ENCODE results near the gene MAPK6. TPM values are rescaled to one million over a fixed set of nuclear protein-coding genes. Genes with fewer than 3 reads are reported as not detected.
A peak's percentile ranks its signal among the peaks of the same experiment; 100 is the strongest.

MAPK6 gene
- polyA plus RNA-seq, 3 donors, result 8.6 to 11.0 (median 10.2) TPM

DNA sequence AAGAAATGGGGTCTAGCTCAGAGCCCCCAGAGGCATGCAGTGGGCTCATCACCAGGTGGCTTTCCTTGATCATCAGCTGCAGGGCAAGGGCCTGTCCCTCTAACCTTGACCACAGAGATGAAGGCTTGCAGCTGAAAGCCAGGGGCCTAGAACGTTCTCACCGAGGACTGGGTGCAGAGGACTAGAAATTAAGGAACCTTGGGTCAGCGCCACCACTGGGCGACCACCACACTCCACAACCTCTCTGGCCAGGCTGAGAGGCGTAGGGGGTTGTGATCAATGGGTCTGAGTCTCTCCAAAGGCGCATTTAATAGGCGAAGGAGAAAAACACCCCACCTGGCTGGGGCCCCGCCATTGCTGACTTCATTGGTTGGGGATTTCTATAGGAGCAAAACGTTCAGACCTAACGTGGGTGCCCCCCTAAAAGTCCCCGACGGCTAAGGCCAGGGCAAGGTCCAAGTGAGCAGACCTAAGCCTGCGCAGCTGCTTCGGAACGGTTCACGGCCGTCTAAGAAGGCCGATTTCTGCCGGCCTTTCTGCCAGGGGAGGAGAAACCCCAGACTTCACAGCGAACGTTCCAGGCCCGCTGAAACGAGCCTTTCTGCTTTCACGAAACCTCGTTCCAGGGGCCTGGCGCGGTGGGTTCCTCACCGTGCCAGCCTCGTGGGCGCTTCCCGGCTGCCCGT lies 92.6 kb downstream of the MAPK6 start:
- H3K36me3 Mint-ChIP-seq, result no peaks in the 10 kb centered on the region
- H3K27ac Mint-ChIP-seq, result no peak overlapping the region
- H3K4me3 ChIP-seq (replicated peaks in 1 of 3; ENCODE audit: low read depth in 2 of 3, low read length in 3 of 3), result peak overlapping the region in 1 of 3 experiments; percentile 72
- H3K27me3 Mint-ChIP-seq (ENCODE audit: low read depth in 3 of 3), result peaks cover 14 to 26% (median 22%) of the 10 kb centered on the region in 3 donors
- H3K9me3 Mint-ChIP-seq, result peaks cover 0 to 4% (median 0%) of the 10 kb centered on the region in 7 donors
- peak overlapping the region; percentile 87 for H3K4me2 ChIP-seq (replicated peaks; ENCODE audit: extremely low read depth, low read length, poor library complexity, severe bottlenecking)
- H4K20me1 ChIP-seq (ENCODE audit: insufficient read depth, low read length), result no peaks in the 10 kb centered on the region
- no peak for DNase-seq
- H3K9ac ChIP-seq (ENCODE audit: insufficient read depth, low read length, poor library complexity, severe bottlenecking), result peak overlapping the region; percentile 58
- H3K27ac ChIP-seq (ENCODE audit: low read depth in 1 of 2, low read length in 2 of 2), result no peak overlapping the region
- TF ChIP-seq CTCF (IDR thresholded peaks at IDR 0.05), result no peak
- H3K4me3 Mint-ChIP-seq, result peak overlapping the region; percentile 72 to 93
- intact Hi-C loops (cut with micrococcal nuclease), result no loop called here
- H3K36me3 ChIP-seq (replicated peaks in 1 of 2; ENCODE audit: control insufficient read depth in 1 of 2, insufficient read depth in 2 of 2, low read length in 2 of 2), result no peaks in the 10 kb centered on the region
- H3K9me3 ChIP-seq (replicated peaks in 1 of 2; ENCODE audit: control insufficient read depth in 1 of 2, insufficient read depth in 1 of 2, low read length in 2 of 2), result no peaks in the 10 kb centered on the region
- 44% methylated on average over 24 of the region's 32 CpGs for WGBS (ENCODE audit: insufficient coverage)
- H3K79me2 ChIP-seq (ENCODE audit: insufficient read depth, low read length), result no peaks in the 10 kb centered on the region
- peaks cover 25% of the 10 kb centered on the region for H3K4me1 Mint-ChIP-seq
- H3K27me3 ChIP-seq (ENCODE audit: control insufficient read depth in 2 of 2, insufficient read depth in 2 of 2, low read length in 2 of 2), result peaks cover 0 to 14% of the 10 kb centered on the region in 2 donors
- peaks cover 7 to 20% of the 10 kb centered on the region in 2 donors for H3K4me1 ChIP-seq (ENCODE audit: control insufficient read depth in 1 of 2, insufficient read depth in 2 of 2, low read length in 2 of 2)
- H2AFZ ChIP-seq (ENCODE audit: insufficient read depth, low read depth, low read length, poor library complexity, severe bottlenecking), result peak overlapping the region; percentile 93

DNA sequence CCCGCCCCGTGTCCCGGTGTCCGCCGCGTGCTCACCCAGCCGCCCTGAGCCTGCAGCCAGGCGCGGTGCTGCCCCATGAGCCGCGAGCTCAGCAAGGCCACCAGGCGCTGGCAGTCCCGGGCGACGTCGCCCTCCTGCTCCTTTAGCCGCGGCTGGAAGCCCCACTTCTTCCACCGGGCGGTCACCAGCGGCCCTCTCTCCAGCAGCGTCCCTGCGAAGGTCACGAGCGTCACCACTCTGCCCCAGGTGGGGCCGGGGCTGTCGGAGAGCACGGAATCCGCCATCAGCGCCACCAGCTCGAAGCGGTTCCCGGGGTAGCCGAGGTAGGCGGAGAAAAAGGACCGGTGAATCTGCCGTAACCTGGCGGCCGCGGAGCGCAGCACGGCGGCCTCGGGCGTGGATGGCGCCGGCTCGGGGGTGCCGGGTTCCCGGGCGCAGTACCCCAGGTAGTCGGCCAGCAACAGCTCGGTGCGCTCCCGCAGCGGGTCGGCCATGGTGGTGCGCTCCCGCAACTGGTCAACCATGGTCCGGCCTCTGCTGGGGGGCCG lies 93.3 kb downstream of the MAPK6 start:
- H3K27me3 ChIP-seq (ENCODE audit: control insufficient read depth in 2 of 2, insufficient read depth in 2 of 2, low read length in 2 of 2), result peaks cover 0 to 14% of the 10 kb centered on the region in 2 donors
- Mint-ChIP-seq H3K27ac (peak overlapping the region in 1 of 7 donors; percentile 8), H3K9me3 (peaks cover 0 to 4% (median 0%) of the 10 kb centered on the region in 7 donors), H3K4me1 (peaks cover 25% of the 10 kb centered on the region), H3K36me3 (no peaks in the 10 kb centered on the region), H3K27me3 (ENCODE audit: low read depth in 3 of 3) (peaks cover 14 to 26% (median 22%) of the 10 kb centered on the region in 3 donors), H3K4me3 (peak overlapping the region; percentile 72 to 93)
- no peak overlapping the region for H3K27ac ChIP-seq (ENCODE audit: low read depth in 1 of 2, low read length in 2 of 2)
- peak overlapping the region; percentile 93 for H2AFZ ChIP-seq (ENCODE audit: insufficient read depth, low read depth, low read length, poor library complexity, severe bottlenecking)
- no peaks in the 10 kb centered on the region for H4K20me1 ChIP-seq (ENCODE audit: insufficient read depth, low read length)
- peaks cover 7 to 20% of the 10 kb centered on the region in 2 donors for H3K4me1 ChIP-seq (ENCODE audit: control insufficient read depth in 1 of 2, insufficient read depth in 2 of 2, low read length in 2 of 2)
- WGBS (ENCODE audit: insufficient coverage), result 3% methylated on average over 61 of the region's 61 CpGs
- intact Hi-C loops (cut with micrococcal nuclease), result no loop called here
- peak overlapping the region; percentile 87 for H3K4me2 ChIP-seq (replicated peaks; ENCODE audit: extremely low read depth, low read length, poor library complexity, severe bottlenecking)
- no peaks in the 10 kb centered on the region for H3K9me3 ChIP-seq (replicated peaks in 1 of 2; ENCODE audit: control insufficient read depth in 1 of 2, insufficient read depth in 1 of 2, low read length in 2 of 2)
- peak overlapping the region; percentile 24 to 72 (median 31) for H3K4me3 ChIP-seq (replicated peaks in 1 of 3; ENCODE audit: low read depth in 2 of 3, low read length in 3 of 3)
- H3K36me3 ChIP-seq (replicated peaks in 1 of 2; ENCODE audit: control insufficient read depth in 1 of 2, insufficient read depth in 2 of 2, low read length in 2 of 2), result no peaks in the 10 kb centered on the region
- H3K9ac ChIP-seq (ENCODE audit: insufficient read depth, low read length, poor library complexity, severe bottlenecking), result peak overlapping the region; percentile 58
- no peaks in the 10 kb centered on the region for H3K79me2 ChIP-seq (ENCODE audit: insufficient read depth, low read length)
- TF ChIP-seq CTCF (IDR thresholded peaks at IDR 0.05), result no peak
- DNase-seq, result peak in 1 of 3 donors; percentile 24

Measured in CD14-positive monocyte (primary cell).